Gastrocnemius medialis (tissue), 4 donors: ENCODE measurements around the gene SAMD4A. TPM values are rescaled to one million over a fixed set of nuclear protein-coding genes. Genes with fewer than 3 reads are reported as not detected.

Experiments used
- ATAC-seq, 2 donors: fragments of 150-250 bp; one replicate each; pipeline ENCODE4 v1.9.1; 2016
- DNase-seq, 2 donors: peaks; one replicate each; pipeline ENCODE4 v3.0.0-alpha.2; 2019
- H3K27ac ChIP-seq, 4 donors: fragments of 200-600 bp; sonication (generic); 1 replicate in 1 of 4; 2 replicates in 3 of 4; pipeline ENCODE4 v1.5.1; 2016 to 2018; ENCODE audit warnings: mild to moderate bottlenecking in 2 of 4, moderate library complexity in 1 of 4
- H3K27me3 ChIP-seq, 3 donors: fragments of 200-600 bp; sonication (generic) in 2 of 3; 1 replicate in 1 of 3; 2 replicates in 2 of 3; pipeline versions ENCODE4 v1.5.1 to v1.6.0; 2016 to 2019; ENCODE audit warnings: mild to moderate bottlenecking in 1 of 3, moderate library complexity in 1 of 3
- H3K36me3 ChIP-seq, 2 donors: fragments of 200-600 bp; sonication (generic) in 1 of 2; one replicate each; pipeline ENCODE4 v1.5.1; 2017 to 2018
- H3K4me1 ChIP-seq, 2 donors: fragments of 200-600 bp; sonication (generic) in 1 of 2; one replicate each; pipeline ENCODE4 v1.5.1; 2016 to 2017; ENCODE audit warnings: mild to moderate bottlenecking in 2 of 2
- H3K4me3 ChIP-seq, 4 donors: fragments of 200-600 bp; sonication (generic) in 3 of 4; 1 replicate in 1 of 4; 2 replicates in 3 of 4; pipeline ENCODE4 v1.5.1; 2016 to 2019; ENCODE audit warnings: mild to moderate bottlenecking in 2 of 4
- H3K9me3 ChIP-seq, 3 donors: fragments of 200-600 bp; sonication (generic) in 2 of 3; 1 replicate in 1 of 3; 2 replicates in 2 of 3; pipeline ENCODE4 v1.5.1; 2016 to 2019
- CTCF ChIP-seq, 5 experiments: fragments of 450-650 bp in 3 of 5; fragments of 200-600 bp in 2 of 5; sonication (generic) in 2 of 5; IDR thresholded peaks in 4 of 5; conservative IDR thresholded peaks in 1 of 5; 1 replicate in 4 of 5; 2 replicates in 1 of 5; pipeline ENCODE4 v1.5.1; 2016 to 2019; ENCODE audit warnings: antibody characterized with exemption in 5 of 5, mild to moderate bottlenecking in 3 of 5, moderate library complexity in 3 of 5
- POLR2A ChIP-seq, 2 donors: fragments of 450-650 bp; IDR thresholded peaks; one replicate each; pipeline ENCODE4 v1.6.1; 2017; ENCODE audit warnings: antibody characterized with exemption in 2 of 2, mild to moderate bottlenecking in 2 of 2, moderate library complexity in 2 of 2
- in situ Hi-C, 4 donors: fragments of 200-750 bp; cut with MboI; loops; one replicate each; pipeline versions ENCODE4 v1.15.0 to v1.8.0; 2017; ENCODE audit warnings: low sequenced_read_pairs in 4 of 4
- intact Hi-C: fragments of 100-400 bp; cut with DNase I; formaldehyde crosslinking; loops from one replicate; pipeline ENCODE4 v1.15.1; 2023; ENCODE audit warnings: low total_unique reads
- total RNA-seq, 4 donors: library from RNA; depleted of rRNA; stranded (reverse); fragments of >200 nt; gene quantifications; one replicate each; pipeline versions ENCODE4 v1.1.0 to v1.2.3, GENCODE V29; 2016

Gene SAMD4A
- total RNA-seq, 4 donors from 2014 or later: 26.4 to 48.0 (median 42.2) TPM

- in situ Hi-C loops: loop anchor here in 2 of 4 donors (10.0 kb wide), 2 partner anchors 254 to 264 kb away; no protein-coding TSS in a partner anchor
- Histone ChIP-seq H3K27me3 (no peaks in the 10 kb centered on the region), H3K4me1 (no peaks in the 10 kb centered on the region), H3K9me3 (no peaks in the 10 kb centered on the region), H3K4me3 (no peak overlapping the region), H3K36me3 (no peaks in the 10 kb centered on the region), H3K27ac (no peak overlapping the region)
- ATAC-seq (no peak), DNase-seq (no peak)
- TF ChIP-seq POLR2A (IDR thresholded peaks at IDR 0.05) (no peak), CTCF (IDR thresholded peaks at IDR 0.05 in 4 of 5, conservative IDR thresholded peaks at IDR 0.05 in 1 of 5) (no peak)
- intact Hi-C loops: no loop called here
Observed at GRCh38 chr14:54550514-54550913, 16.4 kb upstream of the SAMD4A start.

- DNase-seq (no peak), ATAC-seq (no peak)
- H3K9me3 ChIP-seq: no peaks in the 10 kb centered on the region
- H3K36me3 ChIP-seq: no peaks in the 10 kb centered on the region
- H3K27me3 ChIP-seq: no peaks in the 10 kb centered on the region
- H3K4me3 ChIP-seq: no peak overlapping the region
- intact Hi-C loops: no loop called here
- no peak for TF ChIP-seq CTCF (IDR thresholded peaks at IDR 0.05 in 4 of 5, conservative IDR thresholded peaks at IDR 0.05 in 1 of 5)
- no peak for TF ChIP-seq POLR2A (IDR thresholded peaks at IDR 0.05)
- in situ Hi-C loops: loop anchor here in 2 of 4 donors (10.0 kb wide), 2 partner anchors 250 to 260 kb away; no protein-coding TSS in a partner anchor
- no peaks in the 10 kb centered on the region for H3K4me1 ChIP-seq
- H3K27ac ChIP-seq: no peak overlapping the region
Observed at GRCh38 chr14:54554401-54554800, 12.5 kb upstream of the SAMD4A start.

GRCh38 chr14:54555651-54556050 lies 11.3 kb upstream of the SAMD4A start:
- ATAC-seq: no peak
- H3K9me3 ChIP-seq: no peaks in the 10 kb centered on the region
- intact Hi-C loops (loop anchor here (5.0 kb wide), 1 partner anchor 48 kb away; the partner anchor contains the start of gene CGRRF1), in situ Hi-C loops (loop anchor here in 2 of 4 donors (10.0 kb wide), 2 partner anchors 249 to 259 kb away; no protein-coding TSS in a partner anchor)
- DNase-seq: no peak
- no peak overlapping the region for H3K27ac ChIP-seq
- no peak overlapping the region for H3K4me3 ChIP-seq
- H3K36me3 ChIP-seq: no peaks in the 10 kb centered on the region
- H3K4me1 ChIP-seq: no peaks in the 10 kb centered on the region
- H3K27me3 ChIP-seq: no peaks in the 10 kb centered on the region
- TF ChIP-seq POLR2A (IDR thresholded peaks at IDR 0.05) (no peak), CTCF (IDR thresholded peaks at IDR 0.05 in 4 of 5, conservative IDR thresholded peaks at IDR 0.05 in 1 of 5) (no peak)

GRCh38 chr14:54556535-54556934 lies 10.4 kb upstream of the SAMD4A start:
- Histone ChIP-seq H3K4me3 (no peak overlapping the region), H3K9me3 (no peaks in the 10 kb centered on the region), H3K36me3 (no peaks in the 10 kb centered on the region), H3K27me3 (no peaks in the 10 kb centered on the region), H3K27ac (no peak overlapping the region), H3K4me1 (no peaks in the 10 kb centered on the region)
- TF ChIP-seq POLR2A (IDR thresholded peaks at IDR 0.05) (no peak), CTCF (IDR thresholded peaks at IDR 0.05 in 4 of 5, conservative IDR thresholded peaks at IDR 0.05 in 1 of 5) (no peak)
- peak in 1 of 2 donors; percentile 64 for ATAC-seq
- intact Hi-C loops (loop anchor here (5.0 kb wide), 1 partner anchor 49 kb away; the partner anchor contains the start of gene CGRRF1), in situ Hi-C loops (loop anchor here in 2 of 4 donors (10.0 kb wide), 2 partner anchors 248 to 258 kb away; no protein-coding TSS in a partner anchor)
- peak in 1 of 2 donors; percentile 26 for DNase-seq
